AG04449 (cell line): ENCODE measurements around the gene CMPK1.

Source experiments
- CTCF ChIA-PET: fragments of 350-600 bp; formaldehyde crosslinking; extraction: SDS; loops from one replicate; lab custom pipeline; 2021; ENCODE audit warnings: antibody characterized with exemption; lab: Yijun Ruan, JAX
- POLR2A ChIA-PET: fragments of 400-600, 350-600 bp; formaldehyde crosslinking; extraction: SDS; loops from one replicate; lab custom pipeline; 2020; ENCODE audit warnings: antibody characterized with exemption, inconsistent platforms; lab: Yijun Ruan, JAX
- DNase-seq: peaks from one replicate; pipeline ENCODE4 v3.0.0-alpha.2; 2010; ENCODE audit warnings: low read depth, low spot score
- H3K4me3 ChIP-seq: 2 replicates; pipeline ENCODE4 v1.5.1; 2011; ENCODE audit warnings: low read depth, mild to moderate bottlenecking, control low read depth, low read length
- TF ChIP-seq, protein P1 (sequence below): IDR thresholded peaks from one replicate; pipeline ENCODE4 v1.5.1; 2011; ENCODE audit warnings: mild to moderate bottlenecking, moderate library complexity, low read length, control low read depth, inconsistent platforms; ENCODE audit not compliant: insufficient read depth; ENCODE audit errors: missing control alignments

The CMPK1 gene

GRCh38 chr1:47424336-47424982 lies 90.9 kb downstream of the CMPK1 start:
- no peak overlapping the region for H3K4me3 ChIP-seq
- TF ChIP-seq, protein P1, sequence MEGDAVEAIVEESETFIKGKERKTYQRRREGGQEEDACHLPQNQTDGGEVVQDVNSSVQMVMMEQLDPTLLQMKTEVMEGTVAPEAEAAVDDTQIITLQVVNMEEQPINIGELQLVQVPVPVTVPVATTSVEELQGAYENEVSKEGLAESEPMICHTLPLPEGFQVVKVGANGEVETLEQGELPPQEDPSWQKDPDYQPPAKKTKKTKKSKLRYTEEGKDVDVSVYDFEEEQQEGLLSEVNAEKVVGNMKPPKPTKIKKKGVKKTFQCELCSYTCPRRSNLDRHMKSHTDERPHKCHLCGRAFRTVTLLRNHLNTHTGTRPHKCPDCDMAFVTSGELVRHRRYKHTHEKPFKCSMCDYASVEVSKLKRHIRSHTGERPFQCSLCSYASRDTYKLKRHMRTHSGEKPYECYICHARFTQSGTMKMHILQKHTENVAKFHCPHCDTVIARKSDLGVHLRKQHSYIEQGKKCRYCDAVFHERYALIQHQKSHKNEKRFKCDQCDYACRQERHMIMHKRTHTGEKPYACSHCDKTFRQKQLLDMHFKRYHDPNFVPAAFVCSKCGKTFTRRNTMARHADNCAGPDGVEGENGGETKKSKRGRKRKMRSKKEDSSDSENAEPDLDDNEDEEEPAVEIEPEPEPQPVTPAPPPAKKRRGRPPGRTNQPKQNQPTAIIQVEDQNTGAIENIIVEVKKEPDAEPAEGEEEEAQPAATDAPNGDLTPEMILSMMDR = peak; percentile 67
- no peak for DNase-seq
- ChIA-PET CTCF (interaction anchor here (1.0 to 22.8 kb wide), 12 partner anchors 10 to 302 kb away, joined by 3 to 535 read pairs (median 6); partner anchors contain the start of gene FOXD2), POLR2A (no interaction called here)
